DND-41 (cell line): Measurements from ENCODE around the gene SNX9.

Experiments used
- ATAC-seq: fragments of 200-7000 bp; cut with Tn5 transposase; 3 replicates; pipeline ENCODE4 v1.9.1; 2021; ENCODE audit warnings: low read depth; ENCODE audit not compliant: insufficient read depth
- DNase-seq: peaks from one replicate; pipeline ENCODE4 v3.0.0-alpha.2; 2020
- H2AFZ ChIP-seq: 2 replicates; pipeline ENCODE4 v1.6.0; 2012; ENCODE audit warnings: low read depth, low read length
- H3K27ac ChIP-seq: 2 replicates; pipeline ENCODE4 v1.5.1; 2012; ENCODE audit warnings: low read length, inconsistent platforms
- H3K27me3 ChIP-seq: fragments of 200-600 bp; sonication (generic); 2 replicates; pipeline ENCODE4 v1.6.0; 2012; ENCODE audit warnings: low read length, mild to moderate bottlenecking, inconsistent platforms; ENCODE audit not compliant: insufficient read depth, poor library complexity
- H3K36me3 ChIP-seq: 2 replicates; pipeline ENCODE4 v1.5.1; 2012; ENCODE audit warnings: low read length, inconsistent platforms; ENCODE audit not compliant: insufficient read depth
- H3K4me1 ChIP-seq: 2 replicates; pipeline ENCODE4 v1.5.1; 2012; ENCODE audit warnings: mild to moderate bottlenecking, low read length; ENCODE audit not compliant: insufficient read depth
- H3K4me2 ChIP-seq: 2 replicates; pipeline ENCODE4 v1.6.0; 2012; ENCODE audit warnings: mild to moderate bottlenecking, moderate library complexity, low read length, inconsistent platforms; ENCODE audit not compliant: insufficient read depth
- H3K4me3 ChIP-seq, 2 experiments: fragments of 200-600 bp in 1 of 2; shearing (Covaris generic) in 1 of 2; 2 replicates each; pipeline ENCODE4 v1.5.1; 2012 to 2016; ENCODE audit warnings: inconsistent platforms in 2 of 2, low read length in 2 of 2, mild to moderate bottlenecking in 2 of 2, low read depth in 1 of 2, moderate library complexity in 1 of 2
- H3K79me2 ChIP-seq: 2 replicates; pipeline ENCODE4 v1.6.0; 2012; ENCODE audit warnings: low read length, inconsistent platforms; ENCODE audit not compliant: insufficient read depth
- H3K9ac ChIP-seq: 2 replicates; pipeline ENCODE4 v1.6.0; 2012; ENCODE audit warnings: low read depth, mild to moderate bottlenecking, inconsistent platforms, low read length, moderate library complexity
- H3K9me3 ChIP-seq: 2 replicates; pipeline ENCODE4 v1.5.1; 2012; ENCODE audit warnings: low read length, moderate library complexity, mild to moderate bottlenecking, inconsistent platforms; ENCODE audit not compliant: insufficient read depth, severe bottlenecking
- H4K20me1 ChIP-seq: 2 replicates; pipeline ENCODE4 v1.6.0; 2012; ENCODE audit warnings: low read length; ENCODE audit not compliant: insufficient read depth
- EZH2 ChIP-seq: IDR thresholded peaks from 3 replicates; pipeline ENCODE4 v1.6.1; 2012; ENCODE audit warnings: borderline replicate concordance, low read depth, mild to moderate bottlenecking, moderate library complexity, low read length, inconsistent platforms; ENCODE audit not compliant: severe bottlenecking
- TF ChIP-seq, protein P1 (sequence below): IDR thresholded peaks from 2 replicates; pipeline ENCODE4 v1.5.1; 2012; ENCODE audit warnings: borderline replicate concordance, low read length, moderate library complexity, mild to moderate bottlenecking; ENCODE audit not compliant: poor library complexity, severe bottlenecking; ENCODE audit errors: extremely low read depth

SNX9 gene

DNA sequence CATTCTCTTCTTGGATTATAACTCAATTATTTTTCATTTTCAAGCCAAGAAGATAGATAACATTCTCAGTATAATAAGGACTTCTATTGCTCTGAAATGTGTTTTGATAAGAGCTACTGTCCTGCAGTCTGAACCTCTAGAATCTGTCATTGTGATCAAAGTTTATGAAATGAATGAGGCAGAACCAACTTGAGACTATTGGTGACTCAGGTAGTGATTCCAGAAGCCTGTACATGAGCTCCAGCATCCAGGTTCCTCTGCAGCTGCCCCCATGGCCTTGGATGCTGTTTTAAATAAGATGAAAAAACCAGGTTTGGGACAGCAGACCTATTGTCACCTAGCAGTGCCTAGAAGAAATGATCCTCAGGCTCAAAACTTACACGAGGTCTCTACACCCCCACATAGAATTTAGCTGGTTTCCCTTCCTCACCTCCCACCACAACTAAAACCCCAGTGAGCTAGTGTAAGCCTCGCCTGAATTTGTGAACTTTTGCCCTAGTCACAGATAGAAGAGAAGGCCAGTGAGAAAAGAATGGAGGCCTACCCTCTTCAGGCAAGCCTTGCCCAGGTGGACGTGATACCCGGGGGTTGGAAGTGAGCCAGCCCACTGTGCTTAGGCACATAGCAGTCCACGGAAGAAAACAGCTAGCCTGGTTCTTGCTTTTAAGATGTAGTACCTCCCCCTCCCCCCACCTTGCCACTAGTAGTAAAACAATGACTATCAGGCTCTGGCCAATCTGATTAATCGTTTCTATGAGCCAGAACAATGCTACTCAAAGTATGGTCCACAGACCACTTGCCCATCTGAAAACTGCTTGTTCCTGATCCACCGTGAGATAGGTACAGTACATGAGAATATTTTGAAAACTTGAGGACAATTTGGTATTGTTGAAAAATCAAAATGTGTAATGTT lies 85.6 kb downstream of the SNX9 start:
- H3K79me2 ChIP-seq = no peaks in the 10 kb centered on the region
- peaks cover 3% of the 10 kb centered on the region for H3K27me3 ChIP-seq
- DNase-seq = no peak
- peak; percentile 29; the same call in 1 of the 3 replicates for ATAC-seq
- H3K9ac ChIP-seq = no peak overlapping the region
- no peak overlapping the region for H2AFZ ChIP-seq
- H3K4me1 ChIP-seq = no peaks in the 10 kb centered on the region
- no peak overlapping the region for H3K4me3 ChIP-seq
- no peak for TF ChIP-seq EZH2
- TF ChIP-seq, protein P1, sequence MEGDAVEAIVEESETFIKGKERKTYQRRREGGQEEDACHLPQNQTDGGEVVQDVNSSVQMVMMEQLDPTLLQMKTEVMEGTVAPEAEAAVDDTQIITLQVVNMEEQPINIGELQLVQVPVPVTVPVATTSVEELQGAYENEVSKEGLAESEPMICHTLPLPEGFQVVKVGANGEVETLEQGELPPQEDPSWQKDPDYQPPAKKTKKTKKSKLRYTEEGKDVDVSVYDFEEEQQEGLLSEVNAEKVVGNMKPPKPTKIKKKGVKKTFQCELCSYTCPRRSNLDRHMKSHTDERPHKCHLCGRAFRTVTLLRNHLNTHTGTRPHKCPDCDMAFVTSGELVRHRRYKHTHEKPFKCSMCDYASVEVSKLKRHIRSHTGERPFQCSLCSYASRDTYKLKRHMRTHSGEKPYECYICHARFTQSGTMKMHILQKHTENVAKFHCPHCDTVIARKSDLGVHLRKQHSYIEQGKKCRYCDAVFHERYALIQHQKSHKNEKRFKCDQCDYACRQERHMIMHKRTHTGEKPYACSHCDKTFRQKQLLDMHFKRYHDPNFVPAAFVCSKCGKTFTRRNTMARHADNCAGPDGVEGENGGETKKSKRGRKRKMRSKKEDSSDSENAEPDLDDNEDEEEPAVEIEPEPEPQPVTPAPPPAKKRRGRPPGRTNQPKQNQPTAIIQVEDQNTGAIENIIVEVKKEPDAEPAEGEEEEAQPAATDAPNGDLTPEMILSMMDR = no peak
- H3K27ac ChIP-seq = no peak overlapping the region
- no peak overlapping the region for H3K4me2 ChIP-seq
- no peaks in the 10 kb centered on the region for H3K9me3 ChIP-seq
- no peaks in the 10 kb centered on the region for H3K36me3 ChIP-seq
- no peaks in the 10 kb centered on the region for H4K20me1 ChIP-seq

DNA sequence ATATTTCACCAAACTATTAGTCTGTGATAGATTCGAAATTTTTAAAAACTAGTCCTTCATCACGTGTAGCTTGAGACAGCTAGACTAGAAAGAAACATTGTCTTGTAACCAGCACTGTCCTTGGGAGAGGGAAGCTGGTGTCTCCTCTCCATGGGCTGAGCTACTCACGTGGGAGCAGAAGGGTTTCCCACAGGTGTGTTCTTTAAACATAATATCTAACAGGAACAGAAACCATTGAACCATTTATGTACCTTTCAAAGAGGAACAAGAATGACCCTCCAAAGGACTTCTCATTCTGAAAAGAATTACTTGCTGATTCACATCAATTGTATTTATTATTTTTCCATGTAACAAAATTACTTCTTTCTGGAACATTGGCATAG lies 86.2 kb downstream of the SNX9 start:
- no peak overlapping the region for H2AFZ ChIP-seq
- TF ChIP-seq, protein P1 = no peak
- peaks cover 3% of the 10 kb centered on the region for H3K27me3 ChIP-seq
- H3K36me3 ChIP-seq = no peaks in the 10 kb centered on the region
- no peak overlapping the region for H3K4me2 ChIP-seq
- no peaks in the 10 kb centered on the region for H3K4me1 ChIP-seq
- no peak overlapping the region for H3K27ac ChIP-seq
- H4K20me1 ChIP-seq = no peaks in the 10 kb centered on the region
- H3K9me3 ChIP-seq = no peaks in the 10 kb centered on the region
- no peak overlapping the region for H3K4me3 ChIP-seq
- H3K79me2 ChIP-seq = no peaks in the 10 kb centered on the region
- ATAC-seq (no peak), DNase-seq (no peak)
- H3K9ac ChIP-seq = no peak overlapping the region

DNA sequence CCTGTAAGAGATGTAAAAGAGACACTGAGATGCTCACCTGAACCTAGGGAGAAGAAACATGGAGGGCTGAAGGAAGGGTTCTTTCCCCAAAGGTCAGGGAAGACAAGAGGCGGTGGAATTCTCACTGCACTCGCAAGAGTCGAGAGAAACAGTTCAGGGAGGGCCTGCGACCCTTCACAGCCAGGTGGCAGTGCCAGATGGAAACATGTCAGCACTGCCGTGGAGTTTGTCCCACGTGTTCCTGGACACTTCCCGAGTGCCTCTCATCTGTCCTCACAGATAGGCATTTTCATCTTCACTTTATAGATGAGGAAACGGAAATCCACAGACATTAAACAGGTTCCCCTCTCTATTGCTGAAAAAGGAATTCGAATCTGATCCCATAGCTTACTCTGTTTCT lies 88.2 kb downstream of the SNX9 start:
- no peak for TF ChIP-seq EZH2
- TF ChIP-seq, protein P1 = peak; percentile 11
- H4K20me1 ChIP-seq = no peaks in the 10 kb centered on the region
- no peaks in the 10 kb centered on the region for H3K9me3 ChIP-seq
- no peaks in the 10 kb centered on the region for H3K79me2 ChIP-seq
- no peak overlapping the region for H3K4me3 ChIP-seq
- H3K4me1 ChIP-seq = no peaks in the 10 kb centered on the region
- ATAC-seq = no peak
- DNase-seq = no peak
- no peak overlapping the region for H2AFZ ChIP-seq
- H3K36me3 ChIP-seq = no peaks in the 10 kb centered on the region
- H3K27me3 ChIP-seq = peaks cover 3% of the 10 kb centered on the region
- H3K4me2 ChIP-seq = no peak overlapping the region
- no peak overlapping the region for H3K9ac ChIP-seq
- no peak overlapping the region for H3K27ac ChIP-seq
